DND-41 (cell line): Measurements from ENCODE around the gene PSMD3.

ENCODE experiments used
- CTCF ChIP-seq: IDR thresholded peaks from 2 replicates; pipeline ENCODE4 v1.5.1; 2012; ENCODE audit warnings: borderline replicate concordance, low read length, moderate library complexity, mild to moderate bottlenecking; ENCODE audit not compliant: poor library complexity, severe bottlenecking; ENCODE audit errors: extremely low read depth
- EZH2 ChIP-seq: IDR thresholded peaks from 3 replicates; pipeline ENCODE4 v1.6.1; 2012; ENCODE audit warnings: borderline replicate concordance, low read depth, mild to moderate bottlenecking, moderate library complexity, low read length, inconsistent platforms; ENCODE audit not compliant: severe bottlenecking

- TF ChIP-seq CTCF: no peak
- no peak for TF ChIP-seq EZH2
Observed at GRCh38 chr17:39966771-39967170, 13.8 kb upstream of the PSMD3 start.
